Measurements from ENCODE around the gene RCOR1.

GRCh38 chr14:102544747-102545460, 47.5 kb upstream of the RCOR1 start:
- TF ChIP-seq CTCF (conservative IDR thresholded peaks at IDR 0.05 in 1 of 2, IDR thresholded peaks at IDR 0.05 in 1 of 2; ENCODE audit: extremely low read depth in 1 of 2, insufficient read depth in 1 of 2, low read depth in 1 of 2, low read length in 2 of 2) (no peak), EZH2 (IDR thresholded peaks at IDR 0.05; ENCODE audit: borderline replicate concordance, low read length) (no peak)
